GM18870 (cell line): ENCODE results near the gene VWA3B.
"Not testable (repeated sequence)": the region's sequence is repeated elsewhere in the genome, so short reads cannot be mapped to it uniquely, and the experiment has no call there.

Experiments used
- ATAC-seq: cut with Tn5 transposase; IDR thresholded peaks from one replicate; pipeline ENCODE4 v1.9.1; 2021; ENCODE audit warnings: moderate library complexity; ENCODE audit not compliant: unreplicated experiment

The VWA3B gene

DNA sequence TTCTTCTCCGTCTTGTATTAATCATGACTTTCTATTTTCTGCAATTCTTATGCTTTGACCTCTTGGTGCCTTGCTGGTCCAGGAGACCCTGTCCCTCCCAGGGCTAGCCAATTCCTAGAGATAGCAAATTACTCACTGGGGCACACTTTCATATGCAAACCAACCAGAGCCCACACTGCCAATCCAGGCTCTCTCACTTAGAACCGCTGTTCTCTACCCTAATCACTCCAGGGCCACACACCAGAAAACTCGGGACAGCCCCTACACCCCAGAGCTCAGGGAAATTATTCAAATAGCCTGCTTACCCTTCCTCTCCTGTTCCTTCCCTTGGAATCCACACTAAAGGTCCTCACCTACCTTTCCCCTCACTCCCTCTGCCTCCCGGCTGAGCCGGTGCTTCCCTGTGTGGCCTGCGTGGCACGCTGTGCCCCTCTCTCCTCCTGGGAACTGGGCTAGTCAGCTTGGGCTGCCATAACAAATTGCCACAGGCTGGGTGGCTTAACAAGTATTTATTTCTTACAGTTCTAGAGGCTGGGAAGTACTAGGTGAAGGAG, 41.7 kb downstream of the VWA3B start:
- ATAC-seq = no peak

GRCh38 chr2:98130073-98130472, 43.1 kb downstream of the VWA3B start:
- ATAC-seq = not testable (repeated sequence)

DNA sequence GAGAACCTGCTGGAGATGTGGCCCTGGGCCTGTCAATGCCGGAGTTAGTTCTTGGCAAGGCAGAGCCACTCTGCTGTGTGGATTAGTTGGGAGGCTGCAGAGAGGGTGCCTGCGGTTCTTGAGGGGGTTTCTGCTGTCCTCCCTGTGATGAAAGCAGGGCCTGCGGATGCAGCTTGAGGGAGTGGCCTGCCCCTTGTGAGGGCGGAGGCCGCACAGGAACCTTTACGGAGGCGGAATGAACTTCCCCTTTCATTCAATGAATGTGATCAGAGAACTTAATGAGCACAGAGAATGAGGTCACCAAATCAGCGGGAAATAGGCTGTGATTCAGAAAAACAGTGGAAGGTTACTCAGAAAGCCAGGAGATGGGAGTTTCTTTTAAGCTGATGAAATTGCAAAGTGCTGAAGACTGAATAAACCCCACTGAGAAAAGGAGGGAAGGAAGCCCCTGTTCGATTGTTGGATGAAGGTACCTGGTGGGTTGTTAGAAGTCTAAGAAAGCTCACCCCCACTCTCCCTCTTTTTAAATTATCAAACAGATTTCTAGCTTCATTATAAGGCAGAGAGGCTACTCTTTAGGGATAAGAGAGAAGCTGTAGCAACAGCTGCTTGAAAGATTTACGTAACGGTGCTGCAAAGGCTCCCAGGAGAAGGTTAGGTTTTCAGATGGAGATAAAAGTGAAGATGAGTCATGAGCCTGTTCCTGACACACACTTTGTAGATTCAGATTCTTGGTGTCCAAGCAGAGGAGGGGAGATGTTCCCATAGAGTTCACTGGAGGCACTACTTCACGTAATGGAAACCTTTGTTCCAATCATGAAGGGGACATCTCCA, 47.4 kb downstream of the VWA3B start:
- ATAC-seq = no peak

GRCh38 chr2:98137196-98137595, 50.2 kb downstream of the VWA3B start:
- no peak for ATAC-seq

GRCh38 chr2:98138978-98139377, 52.0 kb downstream of the VWA3B start:
- ATAC-seq = not testable (repeated sequence)

GRCh38 chr2:98140210-98140609, 53.2 kb downstream of the VWA3B start:
- ATAC-seq = no peak

GRCh38 chr2:98142106-98142791, 55.3 kb downstream of the VWA3B start:
- no peak for ATAC-seq

DNA sequence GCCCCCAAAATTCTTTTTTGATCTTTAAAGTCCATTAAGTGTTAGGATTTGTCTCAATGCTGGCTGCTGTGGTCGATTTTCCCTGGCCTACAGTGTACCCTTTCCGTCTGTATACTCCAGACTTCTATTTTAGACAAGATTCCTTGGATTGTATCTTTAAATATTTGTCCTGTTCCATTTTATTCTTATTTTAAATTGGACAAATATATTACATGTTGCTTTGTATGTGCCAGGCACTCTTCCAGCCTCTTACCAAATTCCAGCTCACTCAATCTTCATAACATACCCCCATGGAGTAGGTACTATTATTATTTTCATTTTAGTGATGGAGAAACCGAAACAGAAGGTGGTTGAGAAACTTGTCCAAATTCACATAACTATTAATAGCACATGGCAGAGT, 58.1 kb downstream of the VWA3B start:
- ATAC-seq = no peak

DNA sequence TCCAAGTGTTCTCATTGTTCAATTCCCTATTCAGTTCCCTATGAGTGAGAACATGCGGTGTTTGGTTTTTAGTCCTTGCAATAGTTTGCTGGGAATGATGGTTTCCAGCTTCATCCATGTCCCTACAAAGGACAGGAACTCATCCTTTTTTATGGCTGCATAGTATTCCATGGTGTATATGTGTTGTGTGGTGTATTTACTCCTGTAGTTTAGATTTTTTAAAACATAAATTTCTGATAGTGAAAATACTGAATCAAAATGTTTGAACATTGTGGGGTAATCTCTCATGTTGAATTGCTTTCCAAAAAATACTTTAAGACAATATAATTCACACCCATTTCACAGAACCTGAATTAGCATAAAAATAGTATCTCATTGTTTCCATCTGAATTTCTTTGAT, 60.9 kb downstream of the VWA3B start:
- not testable (repeated sequence) for ATAC-seq

DNA sequence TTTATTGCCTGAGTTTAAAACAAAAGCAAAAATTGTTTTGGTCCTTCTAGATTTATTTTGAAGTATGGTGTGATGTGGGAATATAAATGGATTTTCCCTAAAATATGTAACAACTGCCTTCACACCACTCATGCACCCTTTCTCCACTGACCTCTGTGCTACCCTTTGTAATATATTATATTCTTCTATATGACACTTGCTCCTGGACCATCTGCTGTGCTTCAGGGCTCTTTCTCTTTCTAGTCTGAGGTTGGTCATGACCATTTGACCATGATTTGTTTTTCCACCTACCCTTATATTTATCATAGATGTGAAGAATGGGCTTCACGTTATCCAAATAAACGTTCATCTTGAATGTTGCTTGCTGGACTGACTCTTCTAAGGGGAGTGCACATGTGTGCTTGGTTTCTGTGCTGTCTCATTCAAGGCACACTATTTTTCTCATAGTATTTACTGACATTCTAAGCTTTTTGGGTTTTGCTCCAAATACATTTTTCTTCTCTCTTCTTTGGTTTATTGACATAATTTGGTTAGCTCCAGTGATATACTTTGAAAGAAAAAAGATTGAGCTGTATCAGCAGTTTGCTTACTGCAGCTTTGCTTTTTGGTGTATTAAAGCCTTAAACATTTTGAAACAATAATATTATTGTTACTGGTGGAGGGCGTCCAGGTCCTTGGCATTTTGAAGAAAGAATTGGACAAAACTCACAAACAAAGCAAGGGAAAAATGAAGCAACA, 61.8 kb downstream of the VWA3B start:
- no peak for ATAC-seq

DNA sequence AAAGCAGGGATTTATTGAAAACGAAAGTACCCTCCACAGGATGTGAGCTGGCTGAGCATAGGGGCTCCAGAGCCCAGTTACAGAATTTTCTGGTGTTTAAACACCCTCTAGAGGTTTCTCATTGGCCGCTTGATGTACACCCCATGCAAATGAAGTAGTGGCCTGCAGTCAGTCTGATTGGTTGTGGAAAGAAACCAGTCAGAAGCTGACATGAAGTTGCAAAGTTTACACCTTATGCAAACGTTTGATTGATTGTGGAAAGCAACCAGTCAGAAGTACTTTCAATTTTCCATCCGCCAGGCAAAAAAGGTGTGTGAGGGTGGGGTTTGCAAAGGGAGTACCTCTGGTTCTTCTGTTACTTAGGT, 62.3 kb downstream of the VWA3B start:
- ATAC-seq = no peak

GRCh38 chr2:98153481-98153880, 66.5 kb downstream of the VWA3B start:
- no peak for ATAC-seq

GRCh38 chr2:98155291-98155690, 68.3 kb downstream of the VWA3B start:
- ATAC-seq = no peak

- ATAC-seq = no peak
Measured at GRCh38 chr2:98155716-98156115, 68.7 kb downstream of the VWA3B start.

- no peak for ATAC-seq
Measured at GRCh38 chr2:98156304-98156703, 69.3 kb downstream of the VWA3B start.

DNA sequence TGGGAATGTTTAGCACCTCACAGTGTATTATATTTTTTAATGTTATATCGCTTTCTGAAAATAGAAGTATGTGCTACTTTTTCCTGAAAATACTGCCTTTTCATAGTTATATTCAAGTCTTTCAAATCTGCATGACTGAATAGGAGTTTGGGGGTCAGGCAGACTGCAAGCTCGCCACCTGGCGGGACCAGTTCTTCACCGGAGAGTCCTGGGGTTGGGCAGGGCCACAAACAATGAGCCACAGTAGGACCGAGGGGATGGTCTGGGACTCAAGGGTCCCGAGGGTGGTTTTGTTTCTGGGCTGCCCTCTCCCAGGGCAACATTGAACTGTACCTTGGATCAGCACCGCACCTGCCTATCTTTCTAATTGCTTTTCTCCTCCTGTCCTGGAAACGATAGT, 70.6 kb downstream of the VWA3B start:
- no peak for ATAC-seq

DNA sequence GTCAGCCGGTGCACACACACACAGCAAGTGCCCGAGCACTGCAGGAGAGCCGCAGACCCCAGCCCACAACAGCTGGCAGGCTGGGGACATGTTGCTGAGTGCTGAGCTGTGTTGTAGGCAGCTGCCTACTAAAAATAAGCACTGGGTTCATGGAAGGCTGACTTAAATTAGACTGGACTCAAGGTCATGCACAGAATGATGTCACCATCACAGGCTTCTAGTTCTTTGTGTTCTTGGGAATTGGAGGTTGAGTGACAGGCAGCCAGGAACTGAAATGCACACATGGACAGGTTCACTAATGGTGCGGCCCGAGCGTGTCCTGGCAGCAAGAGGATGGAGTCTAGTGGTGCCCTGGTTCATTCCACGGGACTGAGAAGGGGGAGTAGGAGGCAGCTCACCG, 71.3 kb downstream of the VWA3B start:
- no peak for ATAC-seq

DNA sequence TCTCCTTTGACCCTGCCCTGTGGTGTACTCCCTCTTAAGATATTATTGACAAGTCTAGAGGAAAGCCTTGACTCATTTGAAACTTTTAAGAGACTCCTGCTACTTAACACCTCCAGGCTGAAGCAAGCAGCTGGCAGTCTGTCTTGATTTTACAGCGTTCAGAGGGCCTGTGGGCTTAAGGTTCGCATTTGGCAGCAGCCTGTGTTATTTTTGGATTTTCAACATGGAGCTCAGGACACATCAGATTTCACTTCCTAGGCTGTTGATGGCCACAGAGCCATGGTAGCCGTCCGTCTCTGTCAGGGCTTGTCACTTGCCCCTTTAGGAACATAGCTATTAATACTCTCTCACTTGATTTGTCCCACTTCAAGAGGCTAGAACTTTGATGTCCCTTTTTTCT, 73.6 kb downstream of the VWA3B start:
- no peak for ATAC-seq

- no peak for ATAC-seq
Measured at GRCh38 chr2:98161186-98161585, 74.2 kb downstream of the VWA3B start.

- no peak for ATAC-seq
Measured at GRCh38 chr2:98164256-98164655, 77.3 kb downstream of the VWA3B start.

GRCh38 chr2:98165516-98166071, 78.6 kb downstream of the VWA3B start:
- no peak for ATAC-seq
